HS-27A (cell line): ENCODE measurements around the gene INPP4A.

Source experiments
- DNase-seq: peaks from one replicate; pipeline ENCODE4 v3.0.0-alpha.2; 2012; ENCODE audit warnings: low read depth, missing footprints

Gene INPP4A

GRCh38 chr2:98514879-98515249 lies 70.2 kb downstream of the INPP4A start:
- no peak for DNase-seq

- no peak for DNase-seq
Measured at GRCh38 chr2:98515250-98515991, 70.8 kb downstream of the INPP4A start.

DNA sequence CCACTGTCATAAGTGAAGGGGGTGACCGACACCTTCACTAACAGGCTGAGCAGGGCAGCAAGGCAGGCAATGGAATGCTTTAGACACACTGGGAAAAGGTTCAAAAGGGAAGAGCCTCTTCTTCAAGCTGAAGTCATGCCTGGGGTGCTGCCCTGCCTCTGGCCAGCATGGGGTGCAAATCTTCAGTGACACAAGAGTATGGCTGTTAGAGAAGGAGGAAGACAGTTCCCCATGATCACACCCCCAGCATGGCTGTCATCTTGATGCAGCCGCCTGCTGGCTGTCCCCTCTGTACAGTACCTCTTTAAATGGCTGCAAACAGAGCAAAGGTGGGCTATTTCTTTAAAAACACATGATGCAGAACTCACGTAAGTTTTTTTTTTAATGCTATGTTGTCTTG lies 71.9 kb downstream of the INPP4A start:
- no peak for DNase-seq

DNA sequence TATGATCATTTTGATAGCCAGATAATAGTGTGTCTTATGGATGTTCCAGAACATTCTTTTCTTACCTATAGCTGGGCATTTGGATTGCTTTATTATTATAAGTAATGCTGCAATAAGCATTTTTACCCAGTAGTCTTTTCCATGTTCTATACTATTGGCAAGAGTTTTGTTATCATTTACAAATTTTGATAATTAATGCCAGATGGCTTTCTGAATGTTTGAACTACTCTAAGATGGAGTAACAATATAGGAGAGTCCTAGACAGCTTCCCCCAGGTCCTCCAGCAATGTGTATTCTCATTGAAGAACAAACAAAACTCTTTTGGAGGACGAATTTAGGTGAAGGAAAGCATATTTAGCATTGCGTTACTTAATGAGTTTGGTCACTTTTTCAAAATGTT lies 73.0 kb downstream of the INPP4A start:
- no peak for DNase-seq

GRCh38 chr2:98518101-98518500 lies 73.4 kb downstream of the INPP4A start:
- DNase-seq: no peak

DNA sequence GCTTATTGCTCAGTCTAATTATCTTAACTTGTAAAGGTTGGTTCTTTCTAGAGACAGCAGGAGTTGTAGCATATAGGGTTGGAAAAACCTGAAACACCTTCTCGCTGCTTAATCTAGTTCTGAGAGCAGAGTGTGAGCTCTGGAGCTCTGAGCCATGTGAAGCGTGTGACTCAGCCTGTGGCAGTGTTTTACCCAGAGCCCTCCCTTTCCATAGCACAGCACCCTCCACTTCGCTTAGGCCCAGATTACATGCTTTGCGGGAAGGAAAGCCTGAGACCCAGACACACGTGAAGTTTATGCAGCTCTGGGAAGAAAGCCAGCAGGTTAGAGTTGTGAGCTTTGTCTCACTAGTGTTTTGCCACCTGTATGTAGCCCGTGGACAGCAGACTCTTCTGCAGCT lies 74.5 kb downstream of the INPP4A start:
- no peak for DNase-seq

- DNase-seq: no peak
Measured at GRCh38 chr2:98519851-98520250, 75.2 kb downstream of the INPP4A start.

DNA sequence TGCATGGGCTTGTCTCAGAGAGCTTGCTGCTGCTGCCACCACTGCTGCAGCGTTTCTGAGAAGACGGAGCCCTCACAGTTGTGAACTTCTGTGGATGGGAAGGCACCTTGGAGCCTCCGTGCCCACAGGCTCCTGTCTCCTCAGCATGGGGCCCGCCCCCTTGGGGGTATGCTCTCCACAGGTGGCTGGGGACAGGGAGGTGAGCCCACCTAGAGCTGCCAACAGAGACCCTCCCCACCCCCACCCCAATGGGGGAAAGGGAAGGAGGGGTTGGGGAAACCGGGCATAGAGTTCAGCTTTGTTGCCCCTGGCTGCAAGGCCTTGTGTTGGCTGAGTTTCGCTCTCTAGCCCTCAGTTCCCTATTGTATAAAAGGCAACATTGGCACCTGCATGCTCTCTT lies 76.1 kb downstream of the INPP4A start:
- no peak for DNase-seq

DNA sequence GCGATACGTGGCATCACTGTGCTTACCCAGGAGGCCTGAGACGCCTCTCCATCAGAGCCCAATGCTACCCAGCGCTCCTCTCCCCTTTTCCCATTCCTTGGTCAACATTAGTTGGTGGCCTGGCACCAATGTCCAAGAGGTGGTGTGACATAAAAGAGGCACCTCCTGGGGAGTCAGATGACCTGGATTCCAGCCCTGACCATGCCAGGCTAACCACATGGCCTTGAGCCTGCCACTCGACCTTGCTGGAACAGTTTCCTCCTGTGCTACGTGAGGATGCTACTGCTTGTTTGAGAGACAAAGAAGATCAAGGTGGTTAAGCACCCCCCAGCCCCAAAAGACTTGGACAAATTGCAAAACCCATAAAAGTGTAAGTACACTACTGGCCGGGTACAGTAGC lies 76.6 kb downstream of the INPP4A start:
- no peak for DNase-seq

DNA sequence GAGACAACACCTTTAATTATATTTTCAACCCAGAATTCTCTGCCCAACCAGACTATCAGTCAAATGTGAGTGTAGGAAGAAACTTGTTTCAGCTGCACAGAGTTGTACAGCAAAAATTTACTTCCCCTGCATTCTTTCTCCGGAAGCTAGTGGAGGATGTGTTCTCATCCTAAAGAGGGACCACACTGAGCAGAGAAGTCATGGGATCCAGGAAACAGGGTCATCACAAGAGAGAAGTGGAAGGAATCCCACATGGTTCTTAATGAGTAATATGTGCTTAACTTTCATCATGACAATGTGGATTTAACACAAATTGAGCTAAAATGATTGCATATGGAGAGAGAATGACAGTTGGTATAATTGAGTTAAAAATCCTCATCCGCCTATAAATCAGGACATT lies 78.2 kb downstream of the INPP4A start:
- DNase-seq: no peak

GRCh38 chr2:98524168-98524567 lies 79.5 kb downstream of the INPP4A start:
- DNase-seq: no peak

DNA sequence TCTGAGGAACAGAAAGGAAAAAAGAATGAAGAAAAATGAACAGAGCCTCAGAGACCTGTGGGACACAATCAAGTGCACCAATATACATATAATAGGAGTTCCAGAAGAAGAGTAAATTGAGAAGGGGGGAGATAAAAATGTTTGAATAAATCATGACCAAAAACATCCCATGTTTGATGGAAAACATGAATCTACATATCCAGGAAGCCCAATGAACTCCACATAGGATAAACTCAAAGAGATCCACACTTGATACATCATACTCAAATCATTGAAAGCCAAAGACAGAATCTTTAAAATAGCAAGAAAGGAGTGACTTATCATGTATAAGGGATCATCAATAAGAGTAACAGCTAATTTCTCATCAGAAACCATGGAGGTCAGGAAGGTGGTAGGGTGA lies 83.7 kb downstream of the INPP4A start:
- no peak for DNase-seq

DNA sequence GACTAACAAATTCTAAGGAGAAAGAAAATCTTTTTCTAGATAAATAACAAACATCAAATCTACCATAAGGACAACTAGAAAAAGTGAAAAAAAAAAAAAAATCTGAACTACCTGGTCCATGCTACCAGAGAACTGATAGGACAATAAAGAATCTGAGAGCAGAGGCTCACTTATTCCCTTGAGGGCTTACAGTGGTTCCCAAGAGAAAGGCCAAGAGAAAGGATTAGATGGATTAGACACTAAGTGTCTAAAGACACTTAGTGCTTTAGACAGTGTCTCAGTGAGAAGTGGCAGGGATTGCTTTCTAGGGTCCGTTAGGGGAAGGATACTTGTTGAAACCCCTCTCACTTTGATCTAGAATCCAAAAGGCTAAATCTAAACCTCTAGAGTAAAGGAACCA lies 85.5 kb downstream of the INPP4A start:
- no peak for DNase-seq

- DNase-seq: no peak
Measured at GRCh38 chr2:98532756-98533155, 88.1 kb downstream of the INPP4A start.

GRCh38 chr2:98533547-98533946 lies 88.9 kb downstream of the INPP4A start:
- DNase-seq: no peak

DNA sequence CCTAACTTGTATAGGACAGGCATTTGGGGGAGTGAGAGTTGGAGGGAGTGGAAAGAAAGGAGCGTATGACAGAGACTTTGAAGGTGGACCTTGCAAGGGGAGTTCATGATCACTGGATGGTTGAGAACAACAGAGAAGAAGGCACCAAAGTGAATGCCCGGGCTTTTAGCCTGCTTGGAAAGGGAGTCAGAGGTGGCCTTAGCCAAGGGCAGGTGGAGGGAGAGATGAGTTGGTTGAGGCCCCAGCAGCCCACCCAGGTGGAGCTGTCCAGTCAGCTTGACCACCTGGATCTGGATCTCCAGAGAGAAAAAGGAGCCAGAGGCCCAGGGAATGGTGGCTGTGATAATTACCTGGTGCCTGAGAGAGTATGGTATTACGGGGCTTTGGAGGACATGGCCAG lies 90.1 kb downstream of the INPP4A start:
- DNase-seq: no peak

- no peak for DNase-seq
Measured at GRCh38 chr2:98535971-98536677, 91.5 kb downstream of the INPP4A start.

GRCh38 chr2:98537390-98538126 lies 92.9 kb downstream of the INPP4A start:
- DNase-seq: no peak

DNA sequence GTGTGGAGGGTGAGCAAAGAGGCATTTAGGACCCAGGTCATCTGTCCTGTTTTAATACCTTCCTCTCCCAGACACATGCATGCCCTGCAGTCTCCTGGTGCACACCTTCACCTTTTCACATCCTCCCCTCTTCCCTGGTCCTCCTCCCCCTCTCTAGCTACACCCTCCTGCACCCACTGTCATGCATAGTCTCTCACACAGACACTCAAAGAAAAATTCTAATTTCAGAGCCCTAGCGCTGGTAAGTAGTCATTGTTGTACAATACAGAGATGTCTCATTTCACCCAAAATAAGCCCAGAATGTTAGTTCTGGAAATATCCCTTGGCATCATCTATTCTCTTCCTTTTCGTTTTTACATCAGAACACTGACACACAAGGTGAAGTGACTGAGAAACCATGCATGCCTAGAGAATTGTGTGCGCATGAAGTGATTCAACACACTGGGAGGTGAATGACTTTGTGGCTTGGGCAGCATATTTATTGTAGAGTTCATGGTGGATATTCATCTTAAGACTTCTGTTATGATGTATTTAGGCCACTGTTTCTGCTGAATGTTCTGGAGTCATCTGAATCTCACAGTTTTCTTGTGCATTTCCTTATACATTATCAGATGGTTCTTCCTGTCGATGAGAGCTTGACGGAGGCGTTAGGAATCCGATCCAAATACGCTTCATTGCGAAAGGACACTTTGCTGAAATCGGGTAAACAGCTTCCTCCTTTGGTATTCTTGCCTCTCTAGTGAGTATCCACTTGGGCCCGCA lies 93.8 kb downstream of the INPP4A start:
- DNase-seq: no peak

DNA sequence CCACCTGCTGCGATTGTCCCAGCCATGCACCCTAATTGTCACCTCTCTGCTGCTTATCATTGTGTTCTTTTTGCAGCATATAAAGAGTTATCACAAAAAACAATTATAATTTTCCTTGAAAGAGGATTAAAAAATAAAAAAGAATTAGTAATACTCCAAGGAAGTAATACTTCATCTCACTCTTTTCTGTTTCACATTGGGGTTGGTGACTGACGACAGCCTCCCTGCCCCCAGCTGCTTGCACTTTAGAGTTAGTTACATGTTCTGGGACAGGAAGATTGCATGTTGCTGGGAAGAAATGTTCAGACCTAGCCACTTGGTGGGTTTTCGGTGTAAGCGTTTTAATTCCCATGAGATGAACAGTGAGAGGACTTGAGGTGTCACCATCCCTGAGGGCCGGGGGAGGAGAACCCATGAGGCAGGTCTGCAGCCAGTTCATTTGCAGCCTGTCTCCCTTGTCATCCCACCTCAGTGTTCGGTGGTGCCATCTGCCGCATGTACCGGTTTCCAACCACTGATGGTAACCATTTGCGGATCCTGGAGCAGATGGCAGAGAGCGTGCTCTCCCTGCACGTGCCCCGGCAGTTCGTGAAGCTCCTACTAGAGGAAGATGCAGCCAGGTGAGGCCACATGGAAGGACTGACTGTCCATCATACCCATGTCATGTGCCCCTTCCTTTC lies 94.5 kb downstream of the INPP4A start:
- DNase-seq: no peak

DNA sequence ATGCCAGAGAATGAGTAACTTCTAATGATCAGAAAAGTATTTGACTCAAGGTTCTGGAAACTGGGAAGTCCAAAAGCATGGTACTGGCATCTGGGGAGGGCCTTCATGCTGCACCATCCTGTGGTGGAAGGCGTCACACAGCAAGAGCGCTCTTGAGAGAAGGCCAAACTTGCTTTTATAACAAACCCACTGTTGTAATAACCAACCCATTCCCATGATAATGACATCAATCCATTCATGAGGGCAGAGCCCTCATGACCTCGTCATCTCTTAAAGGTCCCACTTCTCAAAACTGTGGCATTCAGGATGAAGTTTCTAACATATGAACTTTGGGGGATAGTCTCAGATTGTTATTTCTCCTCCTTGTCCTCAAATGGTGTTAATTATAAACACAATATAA lies 95.9 kb downstream of the INPP4A start:
- no peak for DNase-seq

DNA sequence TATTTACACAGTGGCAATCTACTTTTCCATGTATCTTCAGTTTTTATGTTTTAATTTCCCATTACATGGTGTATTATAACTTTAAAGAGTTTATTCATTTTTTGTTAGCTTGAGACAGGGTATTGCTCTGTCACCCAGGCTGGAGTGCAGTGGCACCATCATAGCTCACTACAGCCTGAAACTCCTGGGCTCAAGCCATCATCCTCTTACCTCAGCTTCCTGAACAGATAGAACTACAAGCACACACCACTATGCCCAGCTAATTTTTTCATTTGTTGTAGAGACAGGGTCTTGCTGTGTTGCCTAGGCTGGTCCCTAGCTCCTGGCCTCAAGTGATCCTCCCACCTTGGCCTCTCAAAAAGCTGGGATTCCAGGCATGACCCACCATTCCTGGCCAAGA lies 96.8 kb downstream of the INPP4A start:
- no peak for DNase-seq
